ENCODE results near the gene SLC35E3. TPM values are rescaled to one million over a fixed set of nuclear protein-coding genes. Genes with fewer than 3 reads are reported as not detected.

SLC35E3 gene
- total RNA-seq, 1 experiment from 2014 or later: 4.9 TPM

DNA sequence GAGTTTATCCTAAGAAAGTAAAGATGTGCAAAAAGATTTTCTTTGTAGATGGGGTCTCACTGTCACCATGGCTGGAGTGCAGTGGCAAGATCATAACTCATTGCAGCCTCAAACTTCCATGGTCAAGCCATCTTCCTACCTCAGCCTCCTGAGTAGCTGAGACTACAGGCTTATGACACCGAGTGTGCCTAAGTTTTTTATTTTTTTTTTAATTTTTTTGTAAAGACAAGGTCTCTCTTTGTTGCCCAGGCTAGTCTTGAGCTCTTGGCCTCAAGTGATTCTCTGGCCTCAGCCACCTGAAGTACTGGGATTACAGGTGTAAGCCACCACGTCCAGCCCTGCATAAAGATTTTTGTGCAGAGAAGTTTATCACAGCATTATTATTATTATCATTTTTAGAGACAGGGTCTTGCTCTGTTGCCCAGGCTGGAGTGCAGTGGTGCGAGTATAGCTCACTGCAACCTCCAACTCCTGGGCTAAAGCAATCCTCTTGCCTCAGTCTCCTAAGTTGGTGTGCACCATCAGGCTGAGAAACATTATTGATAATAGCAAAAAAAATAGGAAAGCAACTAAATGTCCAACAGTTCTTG, 42.7 kb downstream of the SLC35E3 start:
- no peaks in the 10 kb centered on the region for H3K36me3 ChIP-seq (ENCODE audit: control insufficient read depth in 1 of 2, insufficient read depth in 2 of 2, low read length in 2 of 2)
- H3K9me3 ChIP-seq (ENCODE audit: control insufficient read depth in 1 of 2, insufficient read depth in 1 of 2, low read depth in 1 of 2, low read length in 2 of 2): no peaks in the 10 kb centered on the region
- intact Hi-C loops (cut with micrococcal nuclease): no loop called here
- BruUV-seq (replicated peaks): no TSS peak
- ChIA-PET RAD21 (ENCODE audit: low non-redundant PET in 1 of 2, low total read pairs in 2 of 2, uncharacterized antibody in 2 of 2, unreplicated experiment in 2 of 2) (no interaction called here), POLR2A (no interaction called here), CTCF (no interaction called here)
- no peak overlapping the region for H3K4me3 ChIP-seq (replicated peaks in 1 of 2; ENCODE audit: low read depth in 1 of 2, low read length in 2 of 2)
- no peak overlapping the region for H3K27ac ChIP-seq (ENCODE audit: low read depth, low read length)
- no peaks in the 10 kb centered on the region for H3K27me3 ChIP-seq (ENCODE audit: insufficient read depth, low read length)
- no peak overlapping the region for H3K4me2 ChIP-seq (ENCODE audit: low read length)
- H4K20me1 ChIP-seq (ENCODE audit: insufficient read depth): no peaks in the 10 kb centered on the region
- H3K9me2 ChIP-seq (ENCODE audit: insufficient read depth): no peaks in the 10 kb centered on the region
- H2AFZ ChIP-seq (ENCODE audit: low read depth, low read length, poor library complexity, severe bottlenecking): no peak overlapping the region
- peaks cover 8 to 21% of the 10 kb centered on the region in 2 experiments for H3K4me1 ChIP-seq (ENCODE audit: control insufficient read depth in 1 of 2, insufficient read depth in 2 of 2, low read length in 2 of 2)
- ATAC-seq (no peak), DNase-seq (ENCODE audit: low read depth, low spot score) (no peak)
- no peak for TF ChIP-seq EZH2 (IDR thresholded peaks at IDR 0.05)
- H3K9ac ChIP-seq (ENCODE audit: low read length): no peak overlapping the region
- H3K79me2 ChIP-seq (ENCODE audit: insufficient read depth, low read length): no peaks in the 10 kb centered on the region

DNA sequence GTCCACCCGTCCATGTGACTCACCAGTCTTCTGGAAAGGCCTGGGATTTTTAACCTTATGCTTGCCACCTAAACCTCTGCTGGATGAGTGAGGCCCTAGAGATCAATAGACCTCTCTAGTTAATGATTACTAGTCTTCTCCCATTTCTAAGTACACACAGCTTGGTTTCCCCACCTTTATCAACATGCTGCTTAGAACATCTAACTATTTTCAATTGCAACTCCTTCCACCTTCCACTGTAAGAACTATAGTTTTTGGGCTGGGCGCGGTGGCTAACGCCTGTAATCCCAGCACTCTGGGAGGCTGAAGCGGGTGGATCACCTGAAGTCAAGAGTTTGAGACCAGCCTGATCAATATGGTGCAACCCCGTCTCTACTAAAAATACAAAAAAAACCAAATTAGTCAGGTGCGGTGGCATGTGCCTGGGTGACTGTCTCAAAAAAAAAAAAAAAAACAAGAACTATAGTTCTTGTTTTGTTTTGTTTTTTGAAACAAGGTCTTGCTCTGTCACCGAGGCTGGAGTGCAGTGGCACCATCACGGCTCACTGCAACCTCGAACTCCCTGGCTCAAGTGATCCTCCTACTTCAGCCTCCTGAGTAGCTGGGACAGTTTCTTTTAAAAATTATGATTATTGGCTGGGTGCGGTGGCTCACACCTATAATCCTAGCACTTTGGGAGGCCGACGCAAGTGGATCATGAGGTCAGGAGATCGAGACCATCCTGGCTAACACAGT, 43.3 kb downstream of the SLC35E3 start:
- H2AFZ ChIP-seq (ENCODE audit: low read depth, low read length, poor library complexity, severe bottlenecking): no peak overlapping the region
- H3K4me1 ChIP-seq (ENCODE audit: control insufficient read depth in 1 of 2, insufficient read depth in 2 of 2, low read length in 2 of 2): peaks cover 8 to 24% of the 10 kb centered on the region in 2 experiments
- H3K9me2 ChIP-seq (ENCODE audit: insufficient read depth): no peaks in the 10 kb centered on the region
- ChIA-PET POLR2A (no interaction called here), RAD21 (ENCODE audit: low non-redundant PET in 1 of 2, low total read pairs in 2 of 2, uncharacterized antibody in 2 of 2, unreplicated experiment in 2 of 2) (no interaction called here), CTCF (no interaction called here)
- TF ChIP-seq CEBPB (IDR thresholded peaks at IDR 0.05; ENCODE audit: low read depth) (no peak), ELF1 (IDR thresholded peaks at IDR 0.05; ENCODE audit: borderline replicate concordance, low read depth) (no peak), EZH2 (IDR thresholded peaks at IDR 0.05) (no peak), FOSL1 (IDR thresholded peaks at IDR 0.05; ENCODE audit: low read depth) (no peak), JUND (IDR thresholded peaks at IDR 0.05) (no peak), POLR2A (IDR thresholded peaks at IDR 0.05; ENCODE audit: borderline replicate concordance, extremely low read depth, insufficient read depth, insufficient read length) (no peak), ZNF274 (IDR thresholded peaks at IDR 0.05; ENCODE audit: low read depth, low read length) (no peak), YY1 (IDR thresholded peaks at IDR 0.05; ENCODE audit: extremely low read depth, insufficient replicate concordance, low read depth, low read length) (no peak), EZH2phosphoT487 (IDR thresholded peaks at IDR 0.05; ENCODE audit: borderline replicate concordance) (no peak), ZFX (IDR thresholded peaks at IDR 0.05) (no peak), SIN3A (IDR thresholded peaks at IDR 0.05; ENCODE audit: low read depth) (no peak), TCF7L2 (IDR thresholded peaks at IDR 0.05; ENCODE audit: borderline replicate concordance, extremely low read depth, insufficient read depth, insufficient read length) (no peak), SP1 (IDR thresholded peaks at IDR 0.05; ENCODE audit: low read depth) (no peak)
- TF ChIP-seq, protein P1, sequence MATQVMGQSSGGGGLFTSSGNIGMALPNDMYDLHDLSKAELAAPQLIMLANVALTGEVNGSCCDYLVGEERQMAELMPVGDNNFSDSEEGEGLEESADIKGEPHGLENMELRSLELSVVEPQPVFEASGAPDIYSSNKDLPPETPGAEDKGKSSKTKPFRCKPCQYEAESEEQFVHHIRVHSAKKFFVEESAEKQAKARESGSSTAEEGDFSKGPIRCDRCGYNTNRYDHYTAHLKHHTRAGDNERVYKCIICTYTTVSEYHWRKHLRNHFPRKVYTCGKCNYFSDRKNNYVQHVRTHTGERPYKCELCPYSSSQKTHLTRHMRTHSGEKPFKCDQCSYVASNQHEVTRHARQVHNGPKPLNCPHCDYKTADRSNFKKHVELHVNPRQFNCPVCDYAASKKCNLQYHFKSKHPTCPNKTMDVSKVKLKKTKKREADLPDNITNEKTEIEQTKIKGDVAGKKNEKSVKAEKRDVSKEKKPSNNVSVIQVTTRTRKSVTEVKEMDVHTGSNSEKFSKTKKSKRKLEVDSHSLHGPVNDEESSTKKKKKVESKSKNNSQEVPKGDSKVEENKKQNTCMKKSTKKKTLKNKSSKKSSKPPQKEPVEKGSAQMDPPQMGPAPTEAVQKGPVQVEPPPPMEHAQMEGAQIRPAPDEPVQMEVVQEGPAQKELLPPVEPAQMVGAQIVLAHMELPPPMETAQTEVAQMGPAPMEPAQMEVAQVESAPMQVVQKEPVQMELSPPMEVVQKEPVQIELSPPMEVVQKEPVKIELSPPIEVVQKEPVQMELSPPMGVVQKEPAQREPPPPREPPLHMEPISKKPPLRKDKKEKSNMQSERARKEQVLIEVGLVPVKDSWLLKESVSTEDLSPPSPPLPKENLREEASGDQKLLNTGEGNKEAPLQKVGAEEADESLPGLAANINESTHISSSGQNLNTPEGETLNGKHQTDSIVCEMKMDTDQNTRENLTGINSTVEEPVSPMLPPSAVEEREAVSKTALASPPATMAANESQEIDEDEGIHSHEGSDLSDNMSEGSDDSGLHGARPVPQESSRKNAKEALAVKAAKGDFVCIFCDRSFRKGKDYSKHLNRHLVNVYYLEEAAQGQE (IDR thresholded peaks at IDR 0.05; ENCODE audit: low read depth): no peak
- TF ChIP-seq, protein P2, sequence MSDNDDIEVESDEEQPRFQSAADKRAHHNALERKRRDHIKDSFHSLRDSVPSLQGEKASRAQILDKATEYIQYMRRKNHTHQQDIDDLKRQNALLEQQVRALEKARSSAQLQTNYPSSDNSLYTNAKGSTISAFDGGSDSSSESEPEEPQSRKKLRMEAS (IDR thresholded peaks at IDR 0.05): no peak
- no peak for ATAC-seq
- no TSS peak for BruUV-seq (replicated peaks)
- H3K4me3 ChIP-seq (replicated peaks in 1 of 2; ENCODE audit: low read depth in 1 of 2, low read length in 2 of 2): no peak overlapping the region
- H3K27me3 ChIP-seq (ENCODE audit: insufficient read depth, low read length): no peaks in the 10 kb centered on the region
- H3K79me2 ChIP-seq (ENCODE audit: insufficient read depth, low read length): no peaks in the 10 kb centered on the region
- H3K9ac ChIP-seq (ENCODE audit: low read length): no peak overlapping the region
- intact Hi-C loops (cut with micrococcal nuclease): no loop called here
- H4K20me1 ChIP-seq (ENCODE audit: insufficient read depth): no peaks in the 10 kb centered on the region
- H3K4me2 ChIP-seq (ENCODE audit: low read length): no peak overlapping the region
- no peaks in the 10 kb centered on the region for H3K36me3 ChIP-seq (ENCODE audit: control insufficient read depth in 1 of 2, insufficient read depth in 2 of 2, low read length in 2 of 2)
- no peak for DNase-seq (ENCODE audit: low read depth, low spot score)
- H3K27ac ChIP-seq (ENCODE audit: low read depth, low read length): no peak overlapping the region
- H3K9me3 ChIP-seq (ENCODE audit: control insufficient read depth in 1 of 2, insufficient read depth in 1 of 2, low read depth in 1 of 2, low read length in 2 of 2): no peaks in the 10 kb centered on the region

Data from HCT116 (cell line).